HG03135 (cell line): Measurements from ENCODE around the gene UBA1.

ENCODE experiments used
- ATAC-seq: cut with Tn5 transposase; IDR thresholded peaks from one replicate; pipeline ENCODE4 v1.9.1; 2021; ENCODE audit warnings: mild to moderate bottlenecking, moderate library complexity; ENCODE audit not compliant: unreplicated experiment

The UBA1 gene

GRCh38 chrX:47210661-47211425 is 17.2 kb downstream of the UBA1 start:
- no peak for ATAC-seq

GRCh38 chrX:47212381-47213293 is 19.0 kb downstream of the UBA1 start:
- no peak for ATAC-seq

DNA sequence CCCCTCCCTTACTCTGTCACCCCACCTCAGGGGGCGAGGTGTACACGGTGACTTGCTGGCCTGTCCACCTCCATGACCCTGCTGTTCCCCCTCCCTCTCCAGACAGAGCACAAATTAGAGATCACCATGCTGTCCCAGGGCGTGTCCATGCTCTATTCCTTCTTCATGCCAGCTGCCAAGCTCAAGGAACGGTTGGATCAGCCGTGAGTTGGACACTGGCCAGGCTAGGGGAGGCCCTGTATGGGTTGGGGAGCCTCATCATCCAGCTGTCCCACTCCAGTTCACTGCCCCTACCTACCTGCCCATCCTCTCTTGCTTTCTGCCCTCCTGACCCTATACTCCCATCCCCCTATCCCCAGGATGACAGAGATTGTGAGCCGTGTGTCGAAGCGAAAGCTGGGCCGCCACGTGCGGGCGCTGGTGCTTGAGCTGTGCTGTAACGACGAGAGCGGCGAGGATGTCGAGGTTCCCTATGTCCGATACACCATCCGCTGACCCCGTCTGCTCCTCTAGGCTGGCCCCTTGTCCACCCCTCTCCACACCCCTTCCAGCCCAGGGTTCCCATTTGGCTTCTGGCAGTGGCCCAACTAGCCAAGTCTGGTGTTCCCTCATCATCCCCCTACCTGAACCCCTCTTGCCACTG is 20.9 kb downstream of the UBA1 start:
- no peak for ATAC-seq

DNA sequence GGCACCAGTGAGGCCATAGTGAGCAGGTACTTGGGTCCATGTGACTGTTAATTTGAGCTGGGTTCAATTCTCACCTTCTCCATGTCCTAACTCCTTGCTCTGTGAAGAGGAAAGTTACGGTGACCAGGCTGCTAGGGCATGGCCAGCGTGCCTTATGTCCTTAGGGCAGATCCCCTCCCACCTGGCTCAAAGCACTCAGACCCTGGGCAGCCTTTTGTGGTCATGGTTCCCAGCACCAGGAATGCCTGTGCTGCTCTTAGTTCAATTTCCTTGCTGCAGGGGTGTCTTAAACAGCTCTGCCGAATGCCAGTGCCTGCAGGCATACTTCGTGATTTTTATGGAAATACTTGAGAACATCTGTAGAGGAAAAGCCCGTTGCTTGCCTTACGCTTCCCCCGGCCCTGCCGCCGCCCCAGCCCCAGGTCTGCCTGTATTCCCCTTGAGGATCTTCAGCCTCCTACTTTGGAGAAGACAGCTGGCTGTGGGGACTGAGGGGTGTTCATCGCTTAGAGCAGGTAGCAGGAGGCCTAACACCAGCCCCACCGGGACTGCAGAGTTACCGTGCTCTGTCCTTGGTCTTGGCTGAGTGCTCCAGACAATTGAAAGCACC is 21.8 kb downstream of the UBA1 start:
- ATAC-seq = no peak

GRCh38 chrX:47216393-47216925 is 22.8 kb downstream of the UBA1 start:
- ATAC-seq = no peak

- no peak for ATAC-seq
Observed at GRCh38 chrX:47217121-47217851, 23.7 kb downstream of the UBA1 start.

- ATAC-seq = peak; percentile 89
Observed at GRCh38 chrX:47217852-47218279, 24.2 kb downstream of the UBA1 start.

DNA sequence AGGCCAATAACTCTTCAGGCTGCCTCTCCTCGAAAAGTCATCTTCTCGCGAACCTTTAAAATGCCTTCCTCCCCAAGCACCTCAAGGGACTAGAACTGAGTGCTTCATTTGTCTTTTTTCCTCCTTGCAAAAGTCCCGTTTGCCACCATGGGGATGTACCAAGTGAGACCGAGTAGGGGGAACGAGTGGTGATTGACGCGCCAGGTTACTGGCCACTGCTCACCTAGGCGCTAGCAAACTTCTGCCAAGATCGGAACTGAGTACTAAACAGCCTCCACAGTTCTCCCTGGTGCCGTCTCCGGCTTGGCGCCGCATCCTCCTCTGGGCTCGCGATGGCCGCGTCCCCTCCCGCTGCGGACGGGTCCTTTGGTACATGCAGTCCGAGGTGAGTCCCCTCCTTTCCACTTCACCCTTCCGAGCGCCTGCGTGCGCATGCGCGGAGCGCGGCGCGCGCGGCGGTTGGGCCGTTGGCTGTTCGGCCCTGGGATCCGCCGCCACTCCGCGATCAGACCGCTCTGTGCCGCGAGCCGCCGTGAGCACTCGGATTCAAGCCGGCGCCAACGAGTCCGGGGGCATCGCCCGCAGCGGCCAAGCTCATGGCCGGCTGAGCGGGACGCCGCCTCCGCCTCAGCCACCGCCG is 24.8 kb downstream of the UBA1 start, which contains the start of gene CDK16:
CDK16 (plus strand) TSS at position 402 of the 640 bp plus-strand sequence. CDS start 4,877 bp downstream, outside the sequence.
- peak; percentile 47 for ATAC-seq

DNA sequence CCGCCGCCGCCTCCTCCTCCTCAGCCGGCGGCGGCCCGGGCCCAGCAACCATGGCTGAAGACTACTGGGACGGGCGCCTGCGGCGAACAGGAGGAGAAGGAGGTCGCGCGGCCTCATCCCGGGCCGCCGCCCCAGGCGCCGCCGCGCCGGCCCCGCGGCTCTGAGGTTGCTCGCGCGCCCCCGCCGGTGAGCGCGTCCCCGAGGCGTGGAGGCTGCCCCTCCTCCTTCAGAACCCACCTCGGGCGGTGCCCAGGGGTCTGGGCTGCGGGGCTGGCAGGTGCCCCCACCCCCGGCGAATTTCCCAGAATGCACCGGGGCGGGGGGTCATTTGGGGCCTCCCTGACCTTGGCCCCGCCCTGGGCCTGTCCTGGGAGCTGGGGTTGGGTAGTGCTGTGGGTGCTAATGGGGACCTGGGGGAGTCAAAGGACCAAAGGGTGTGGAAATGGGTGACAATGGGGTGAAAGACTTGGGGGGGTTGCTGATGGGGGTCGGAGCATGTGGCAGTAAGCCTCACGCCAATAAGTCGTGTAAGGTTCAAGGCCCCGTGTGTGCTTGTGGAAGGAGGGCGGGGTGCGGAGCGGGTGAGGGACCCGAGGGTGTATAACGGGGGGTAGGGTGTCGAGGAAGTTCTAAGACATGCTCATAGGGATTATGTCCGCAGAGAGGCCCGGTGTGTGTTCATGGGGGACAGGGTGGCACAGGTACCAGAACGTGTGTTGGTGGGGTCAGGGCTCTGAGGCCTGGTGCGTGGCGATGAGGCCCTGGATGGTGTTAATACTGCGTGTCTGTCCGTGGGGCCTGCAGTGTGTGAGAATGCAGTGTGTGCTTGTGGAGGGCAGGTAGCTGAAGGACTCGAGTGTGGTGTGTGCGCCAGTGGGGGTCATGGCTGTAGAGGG is 25.5 kb downstream of the UBA1 start:
- no peak for ATAC-seq

- ATAC-seq = no peak
Observed at GRCh38 chrX:47221756-47222155, 28.1 kb downstream of the UBA1 start.

DNA sequence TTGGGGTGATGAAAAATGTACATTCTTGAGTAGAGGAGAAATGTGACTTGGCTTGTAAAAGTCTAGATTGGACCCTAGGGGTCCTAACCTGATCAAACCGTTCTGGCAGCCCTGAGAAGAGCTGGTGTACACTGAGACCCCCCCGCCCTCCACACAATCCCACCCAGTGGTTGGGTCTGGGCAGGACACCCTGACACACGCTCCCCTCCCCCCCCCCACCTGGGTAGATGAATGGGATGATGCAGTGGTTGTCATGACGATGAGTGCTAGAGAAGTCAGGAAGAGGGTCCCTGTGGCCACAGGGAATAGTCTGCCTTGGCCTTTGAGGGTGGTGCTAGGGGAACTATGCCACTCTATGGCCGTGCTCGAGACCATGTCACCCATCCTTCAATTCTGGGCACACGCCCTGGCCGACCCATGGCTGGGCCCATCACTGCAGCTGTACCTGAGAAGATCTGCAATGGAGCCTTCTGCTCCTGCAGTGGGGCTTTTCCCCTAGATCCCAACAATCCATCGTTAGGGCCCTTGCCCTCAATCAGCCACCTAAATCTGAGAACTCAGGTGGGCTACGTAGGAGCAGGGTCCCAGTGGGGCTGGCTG is 29.2 kb downstream of the UBA1 start:
- ATAC-seq = no peak

DNA sequence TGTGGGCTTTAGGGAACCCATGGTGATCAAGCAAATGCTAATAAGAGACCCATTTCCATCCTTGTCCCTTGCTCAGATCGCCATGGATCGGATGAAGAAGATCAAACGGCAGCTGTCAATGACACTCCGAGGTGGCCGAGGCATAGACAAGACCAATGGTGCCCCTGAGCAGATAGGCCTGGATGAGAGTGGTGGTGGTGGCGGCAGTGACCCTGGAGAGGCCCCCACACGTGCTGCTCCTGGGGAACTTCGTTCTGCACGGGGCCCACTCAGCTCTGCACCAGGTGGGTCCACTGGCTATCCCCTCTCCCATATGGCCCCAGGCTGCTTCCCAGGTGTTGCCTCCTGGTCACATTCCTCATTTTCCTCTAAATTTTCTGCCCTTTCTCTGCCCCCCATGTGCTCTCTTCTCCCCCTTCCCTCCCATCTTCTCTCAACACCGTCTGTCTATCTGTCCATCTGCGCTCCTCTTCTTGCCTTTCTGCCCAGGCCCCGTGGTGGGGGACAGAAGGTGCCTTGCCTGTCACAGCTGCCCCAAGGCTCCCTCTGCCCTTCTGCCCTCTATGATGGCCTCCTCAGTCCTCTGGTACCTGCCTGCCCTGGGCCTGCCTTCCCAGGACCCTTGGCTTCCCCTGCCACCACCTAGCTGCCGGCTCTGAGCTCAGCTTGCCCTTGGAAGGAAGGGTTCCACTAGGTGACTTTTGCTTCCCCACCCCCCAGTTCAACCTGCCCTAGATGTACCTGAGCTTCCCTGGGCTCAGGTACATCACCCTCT is 30.0 kb downstream of the UBA1 start:
- ATAC-seq = no peak

- ATAC-seq = no peak
Observed at GRCh38 chrX:47224266-47224895, 30.8 kb downstream of the UBA1 start.

- ATAC-seq = no peak
Observed at GRCh38 chrX:47224896-47225290, 31.3 kb downstream of the UBA1 start.

- no peak for ATAC-seq
Observed at GRCh38 chrX:47226071-47226470, 32.4 kb downstream of the UBA1 start.

GRCh38 chrX:47226531-47227333 is 33.1 kb downstream of the UBA1 start:
- no peak for ATAC-seq
